ENCODE results near the gene CREB5.

The CREB5 gene

DNA sequence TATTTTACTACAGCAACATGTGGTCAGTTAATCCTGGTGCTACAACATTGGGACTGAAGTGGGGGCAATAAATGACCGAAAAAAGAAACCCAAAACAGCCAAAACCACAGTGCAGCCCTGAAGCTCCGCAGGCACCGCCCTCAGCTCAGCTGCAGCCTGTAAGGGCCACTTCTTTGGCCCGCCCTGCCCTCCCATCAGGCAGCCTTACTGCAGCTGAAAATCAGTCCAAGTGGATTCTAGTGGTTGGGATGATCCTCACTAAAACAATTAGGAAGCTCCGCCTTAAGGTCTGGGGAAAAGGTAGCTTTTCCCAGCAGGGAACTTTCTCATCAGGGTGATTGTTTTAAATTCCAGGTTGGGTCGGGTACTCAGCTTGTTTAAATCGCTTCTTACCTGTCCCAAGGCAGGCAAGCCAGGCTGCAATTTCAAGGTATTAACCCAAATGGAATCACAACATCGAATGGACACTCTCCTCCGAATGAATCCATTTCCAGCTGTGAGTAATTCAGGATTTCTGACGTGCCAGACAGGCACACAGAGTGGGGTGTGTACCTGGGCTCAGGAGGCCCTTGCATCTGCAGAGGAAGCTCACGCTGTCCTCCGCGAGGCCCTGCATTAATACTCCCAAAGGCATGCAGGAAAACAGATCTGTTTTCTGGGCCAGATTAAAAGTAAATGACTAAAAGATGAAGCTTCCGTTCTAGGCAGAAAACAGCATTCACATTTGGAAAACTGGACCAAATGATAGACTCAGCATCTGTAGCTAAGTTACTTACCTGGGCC lies 104.3 kb downstream of the CREB5 start:
- no peaks in the 10 kb centered on the region for H3K36me3 ChIP-seq (ENCODE audit: low read depth)
- no peaks in the 10 kb centered on the region for H3K9me3 ChIP-seq (ENCODE audit: severe bottlenecking)
- DNase-seq (ENCODE audit: low spot score) (no peak), ATAC-seq (ENCODE audit: low read depth) (no peak)
- no peak for TF ChIP-seq CTCF (IDR thresholded peaks at IDR 0.05; ENCODE audit: poor library complexity, severe bottlenecking)
- no peaks in the 10 kb centered on the region for H3K4me1 ChIP-seq (ENCODE audit: insufficient read depth, poor library complexity, severe bottlenecking)
- no peak overlapping the region for H3K27ac ChIP-seq (ENCODE audit: poor library complexity, severe bottlenecking)
- no peaks in the 10 kb centered on the region for H3K27me3 ChIP-seq (ENCODE audit: insufficient read depth, poor library complexity, severe bottlenecking)
- H3K4me3 ChIP-seq (ENCODE audit: severe bottlenecking): no peak overlapping the region

DNA sequence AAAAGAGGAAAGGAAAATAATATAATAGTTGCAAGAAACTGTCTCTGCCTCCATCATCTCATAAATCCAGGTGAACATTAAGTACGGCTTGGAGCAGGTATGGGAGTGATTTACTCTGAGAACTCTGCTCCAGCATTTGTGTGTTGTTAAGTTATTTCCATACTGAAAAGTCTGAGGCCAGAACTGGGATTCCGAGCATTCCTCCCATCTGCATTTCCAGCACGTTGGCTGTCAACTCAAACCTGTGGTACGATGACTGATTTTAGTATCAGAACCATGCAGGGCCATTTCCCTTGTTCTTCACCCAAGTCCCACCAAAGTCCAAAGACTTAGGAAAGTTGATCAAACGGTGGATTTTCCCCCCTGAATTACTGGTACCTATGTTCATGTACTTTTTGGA lies 104.9 kb downstream of the CREB5 start:
- DNase-seq (ENCODE audit: low spot score) (no peak), ATAC-seq (ENCODE audit: low read depth) (no peak)
- no peak overlapping the region for H3K4me3 ChIP-seq (ENCODE audit: severe bottlenecking)
- no peaks in the 10 kb centered on the region for H3K36me3 ChIP-seq (ENCODE audit: low read depth)
- H3K27ac ChIP-seq (ENCODE audit: poor library complexity, severe bottlenecking): no peak overlapping the region
- no peaks in the 10 kb centered on the region for H3K27me3 ChIP-seq (ENCODE audit: insufficient read depth, poor library complexity, severe bottlenecking)
- H3K4me1 ChIP-seq (ENCODE audit: insufficient read depth, poor library complexity, severe bottlenecking): no peaks in the 10 kb centered on the region
- no peaks in the 10 kb centered on the region for H3K9me3 ChIP-seq (ENCODE audit: severe bottlenecking)
- TF ChIP-seq CTCF (IDR thresholded peaks at IDR 0.05; ENCODE audit: poor library complexity, severe bottlenecking): no peak

GRCh38 chr7:28517606-28518005 lies 105.3 kb downstream of the CREB5 start:
- no peak for TF ChIP-seq CTCF (IDR thresholded peaks at IDR 0.05; ENCODE audit: poor library complexity, severe bottlenecking)
- H3K4me1 ChIP-seq (ENCODE audit: insufficient read depth, poor library complexity, severe bottlenecking): no peaks in the 10 kb centered on the region
- no peak overlapping the region for H3K4me3 ChIP-seq (ENCODE audit: severe bottlenecking)
- no peak for DNase-seq (ENCODE audit: low spot score)
- H3K36me3 ChIP-seq (ENCODE audit: low read depth): no peaks in the 10 kb centered on the region
- no peaks in the 10 kb centered on the region for H3K27me3 ChIP-seq (ENCODE audit: insufficient read depth, poor library complexity, severe bottlenecking)
- ATAC-seq (ENCODE audit: low read depth): no peak
- H3K9me3 ChIP-seq (ENCODE audit: severe bottlenecking): no peaks in the 10 kb centered on the region
- no peak overlapping the region for H3K27ac ChIP-seq (ENCODE audit: poor library complexity, severe bottlenecking)

DNA sequence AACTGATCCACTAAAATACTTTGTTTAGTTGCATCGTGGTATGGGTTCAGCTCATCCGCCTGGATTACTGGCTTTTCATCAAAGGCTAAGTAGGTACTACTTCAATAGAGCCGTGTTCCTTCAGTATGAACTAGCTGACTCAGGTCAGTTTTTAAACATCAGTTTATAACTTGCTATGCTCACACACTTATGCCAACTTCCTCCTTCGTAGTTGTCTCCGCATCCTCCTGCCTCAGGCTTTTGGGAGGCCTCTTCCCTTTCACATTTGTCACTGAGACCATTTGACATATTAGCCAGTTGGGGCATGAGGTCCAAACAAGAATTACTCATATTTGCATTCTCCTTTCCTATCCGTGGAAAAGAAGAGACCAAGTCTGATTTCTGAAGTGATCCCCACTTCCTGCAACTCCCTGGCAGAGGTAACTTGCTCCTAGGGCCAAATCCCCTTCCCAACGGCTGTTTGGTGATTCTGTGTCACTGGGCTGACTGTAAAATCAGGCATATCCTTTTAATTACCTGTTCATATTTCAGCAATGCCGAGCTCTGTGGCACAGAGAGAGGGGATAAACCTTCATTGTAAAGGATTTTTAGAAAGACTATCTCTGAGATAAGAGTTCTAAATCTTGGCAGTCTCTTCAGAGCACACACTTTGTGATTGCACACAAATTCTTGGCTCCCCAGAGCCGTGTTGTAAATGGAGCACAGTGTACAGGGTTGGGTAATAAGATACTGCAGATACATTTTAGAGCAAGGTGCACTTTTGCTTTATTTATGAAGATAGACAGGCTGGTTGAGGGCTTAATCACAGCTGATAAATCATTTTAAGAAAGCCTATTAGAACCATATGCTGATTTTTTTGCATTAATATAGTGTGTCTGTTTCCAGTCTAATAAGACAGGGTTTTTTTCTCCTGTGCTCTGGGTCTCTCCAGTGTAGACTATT lies 108.0 kb downstream of the CREB5 start:
- no peak for DNase-seq (ENCODE audit: low spot score)

More for the DNA sequence above, 108.0 kb downstream of the CREB5 start:
- H3K9me3 ChIP-seq (ENCODE audit: severe bottlenecking): no peaks in the 10 kb centered on the region
- H3K4me3 ChIP-seq (ENCODE audit: severe bottlenecking): no peak overlapping the region
- no peak overlapping the region for H3K27ac ChIP-seq (ENCODE audit: poor library complexity, severe bottlenecking)
- TF ChIP-seq CTCF (IDR thresholded peaks at IDR 0.05; ENCODE audit: poor library complexity, severe bottlenecking): no peak
- no peak for ATAC-seq (ENCODE audit: low read depth)
- no peaks in the 10 kb centered on the region for H3K27me3 ChIP-seq (ENCODE audit: insufficient read depth, poor library complexity, severe bottlenecking)
- H3K4me1 ChIP-seq (ENCODE audit: insufficient read depth, poor library complexity, severe bottlenecking): no peaks in the 10 kb centered on the region
- no peaks in the 10 kb centered on the region for H3K36me3 ChIP-seq (ENCODE audit: low read depth)

Measured in RWPE2 (cell line).